ENCODE data around the gene MPEG1. TPM values are rescaled to one million over a fixed set of nuclear protein-coding genes. Genes with fewer than 3 reads are reported as not detected.

The MPEG1 gene, protein sequence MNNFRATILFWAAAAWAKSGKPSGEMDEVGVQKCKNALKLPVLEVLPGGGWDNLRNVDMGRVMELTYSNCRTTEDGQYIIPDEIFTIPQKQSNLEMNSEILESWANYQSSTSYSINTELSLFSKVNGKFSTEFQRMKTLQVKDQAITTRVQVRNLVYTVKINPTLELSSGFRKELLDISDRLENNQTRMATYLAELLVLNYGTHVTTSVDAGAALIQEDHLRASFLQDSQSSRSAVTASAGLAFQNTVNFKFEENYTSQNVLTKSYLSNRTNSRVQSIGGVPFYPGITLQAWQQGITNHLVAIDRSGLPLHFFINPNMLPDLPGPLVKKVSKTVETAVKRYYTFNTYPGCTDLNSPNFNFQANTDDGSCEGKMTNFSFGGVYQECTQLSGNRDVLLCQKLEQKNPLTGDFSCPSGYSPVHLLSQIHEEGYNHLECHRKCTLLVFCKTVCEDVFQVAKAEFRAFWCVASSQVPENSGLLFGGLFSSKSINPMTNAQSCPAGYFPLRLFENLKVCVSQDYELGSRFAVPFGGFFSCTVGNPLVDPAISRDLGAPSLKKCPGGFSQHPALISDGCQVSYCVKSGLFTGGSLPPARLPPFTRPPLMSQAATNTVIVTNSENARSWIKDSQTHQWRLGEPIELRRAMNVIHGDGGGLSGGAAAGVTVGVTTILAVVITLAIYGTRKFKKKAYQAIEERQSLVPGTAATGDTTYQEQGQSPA
- polyA plus RNA-seq = 10 to 100 TPM in 1 of 4 donors, 1 to 10 TPM in 3; 1.8 to 40.1 (median 7.6) TPM
- long read RNA-seq, donor 1, full-length matches to known transcripts = 133 of 133 reads
- long read RNA-seq, donor 1, partial matches to known transcripts = 0 of 133 reads
- long read RNA-seq, donor 1, other reads (novel, unspliced or antisense) = 0 of 133 reads
- long read RNA-seq, donor 2, full-length matches to known transcripts = 41 of 41 reads
- long read RNA-seq, donor 2, partial matches to known transcripts = 0 of 41 reads
- long read RNA-seq, donor 2, other reads (novel, unspliced or antisense) = 0 of 41 reads
- long read RNA-seq, donor 3, full-length matches to known transcripts = 80 of 80 reads
- long read RNA-seq, donor 3, partial matches to known transcripts = 0 of 80 reads
- long read RNA-seq, donor 3, other reads (novel, unspliced or antisense) = 0 of 80 reads
- long read RNA-seq, donor 4, full-length matches to known transcripts = 2 of 2 reads
- long read RNA-seq, donor 4, partial matches to known transcripts = 0 of 2 reads
- long read RNA-seq, donor 4, other reads (novel, unspliced or antisense) = 0 of 2 reads
- long read RNA-seq, donor 5, full-length matches to known transcripts = 32 of 32 reads
- long read RNA-seq, donor 5, partial matches to known transcripts = 0 of 32 reads
- long read RNA-seq, donor 5, other reads (novel, unspliced or antisense) = 0 of 32 reads
- long read RNA-seq, donor 6, full-length matches to known transcripts = 64 of 64 reads
- long read RNA-seq, donor 6, partial matches to known transcripts = 0 of 64 reads
- long read RNA-seq, donor 6, other reads (novel, unspliced or antisense) = 0 of 64 reads
- long read RNA-seq, donor 7 = 0 reads
- long read RNA-seq, donor 8, full-length matches to known transcripts = 8 of 8 reads
- long read RNA-seq, donor 8, partial matches to known transcripts = 0 of 8 reads
- long read RNA-seq, donor 8, other reads (novel, unspliced or antisense) = 0 of 8 reads
- long read RNA-seq, donor 9, full-length matches to known transcripts = 18 of 18 reads
- long read RNA-seq, donor 9, partial matches to known transcripts = 0 of 18 reads
- long read RNA-seq, donor 9, other reads (novel, unspliced or antisense) = 0 of 18 reads
- long read RNA-seq, donor 10, full-length matches to known transcripts = 54 of 54 reads
- long read RNA-seq, donor 10, partial matches to known transcripts = 0 of 54 reads
- long read RNA-seq, donor 10, other reads (novel, unspliced or antisense) = 0 of 54 reads

DNA sequence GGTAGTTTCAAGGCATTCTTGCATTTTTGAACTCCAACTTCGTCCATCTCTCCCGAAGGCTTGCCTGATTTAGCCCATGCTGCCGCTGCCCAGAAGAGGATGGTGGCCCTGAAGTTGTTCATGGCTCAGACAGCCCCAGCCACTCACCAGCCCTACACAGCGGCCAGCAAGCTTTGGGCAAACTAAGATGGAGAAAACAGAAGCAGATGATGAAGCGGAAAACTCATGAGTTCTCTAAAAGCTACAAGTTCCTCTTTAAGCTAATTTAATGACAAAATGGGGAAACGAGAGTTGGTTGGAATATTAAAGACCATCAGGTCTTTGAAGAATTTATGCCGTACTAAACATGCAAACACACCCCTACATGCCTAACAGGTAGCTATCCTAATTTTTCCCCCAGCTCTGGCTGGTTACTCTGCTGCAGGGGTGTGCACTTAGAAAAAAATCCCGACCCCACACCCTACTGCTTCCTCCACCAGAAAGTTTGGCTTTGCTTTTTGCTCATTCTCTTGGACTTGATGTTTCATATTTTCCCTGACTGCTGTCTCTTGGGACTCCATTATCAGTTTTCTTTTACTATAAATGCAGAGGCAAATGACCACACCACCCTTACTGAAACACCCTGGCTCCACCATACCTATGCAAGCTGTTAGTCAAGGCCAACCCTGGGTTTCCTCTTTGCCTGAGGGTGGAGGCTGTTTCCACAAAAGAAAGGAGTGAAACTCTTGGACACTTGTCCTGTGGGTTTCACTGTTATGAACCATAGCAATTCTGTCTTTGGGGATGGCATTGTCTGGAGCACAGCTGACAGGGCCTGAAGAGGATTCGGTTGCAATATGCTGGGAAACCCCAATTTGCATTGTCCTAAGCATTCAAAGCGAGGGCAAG, at the start of gene MPEG1:
MPEG1 (minus strand) TSS at position 184 of the 888 bp plus-strand sequence; CDS start at position 122, 62 bp downstream.
- H3K27me3 ChIP-seq (ENCODE audit: control insufficient read depth in 3 of 3, insufficient read depth in 3 of 3, low read length in 3 of 3) = no peaks in the 10 kb centered on the region
- H3K9me3 ChIP-seq (ENCODE audit: control insufficient read depth in 2 of 2, insufficient read depth in 1 of 2, low read depth in 1 of 2, low read length in 1 of 2) = no peaks in the 10 kb centered on the region
- H3K4me1 ChIP-seq (ENCODE audit: control insufficient read depth in 3 of 3, insufficient read depth in 2 of 3, low read depth in 1 of 3, low read length in 2 of 3) = peaks cover 0 to 2% (median 0%) of the 10 kb centered on the region in 3 donors
- FAIRE-seq = no peak
- H3K4me3 ChIP-seq (ENCODE audit: low read depth in 1 of 3, low read length in 3 of 3) = no peak within 1 kb of the TSS
- no peak for DNase-seq
- H3K36me3 ChIP-seq (ENCODE audit: control insufficient read depth in 3 of 3, insufficient read depth in 2 of 3, low read depth in 1 of 3, low read length in 3 of 3) = peaks cover 0 to 12% (median 3%) of the 10 kb centered on the region in 3 donors
- H3K27ac ChIP-seq (ENCODE audit: low read depth in 1 of 3, low read length in 2 of 3) = peak within 1 kb of the TSS in 1 of 3 donors; percentile 0
- WGBS, 3 donors = 79 to 90% (median 86%) methylated on average over 10 of the region's 10 CpGs

- H3K27me3 ChIP-seq (ENCODE audit: control insufficient read depth in 3 of 3, insufficient read depth in 3 of 3, low read length in 3 of 3) = no peaks in the 10 kb centered on the region
- H3K4me1 ChIP-seq (ENCODE audit: control insufficient read depth in 3 of 3, insufficient read depth in 2 of 3, low read depth in 1 of 3, low read length in 2 of 3) = no peaks in the 10 kb centered on the region
Observed at GRCh38 chr11:59262177-59262818, 49.6 kb upstream of the MPEG1 start.

GRCh38 chr11:59261150-59261549, 48.4 kb upstream of the MPEG1 start:
- no peaks in the 10 kb centered on the region for H3K4me1 ChIP-seq (ENCODE audit: control insufficient read depth in 3 of 3, insufficient read depth in 2 of 3, low read depth in 1 of 3, low read length in 2 of 3)
- WGBS, 3 donors = 85 to 92% (median 89%) methylated on average over 2 of the region's 2 CpGs

More at GRCh38 chr11:59262177-59262818, 49.6 kb upstream of the MPEG1 start:
- Histone ChIP-seq H3K36me3 (ENCODE audit: control insufficient read depth in 3 of 3, insufficient read depth in 2 of 3, low read depth in 1 of 3, low read length in 3 of 3) (no peaks in the 10 kb centered on the region), H3K4me3 (ENCODE audit: low read depth in 1 of 3, low read length in 3 of 3) (no peak overlapping the region), H3K27ac (ENCODE audit: low read depth in 1 of 3, low read length in 2 of 3) (no peak overlapping the region), H3K9me3 (ENCODE audit: control insufficient read depth in 2 of 2, insufficient read depth in 1 of 2, low read depth in 1 of 2, low read length in 1 of 2) (no peaks in the 10 kb centered on the region)
- DNase-seq = no peak
- WGBS, 3 donors = 78 to 86% (median 80%) methylated on average over 7 of the region's 7 CpGs
- FAIRE-seq = no peak

DNA sequence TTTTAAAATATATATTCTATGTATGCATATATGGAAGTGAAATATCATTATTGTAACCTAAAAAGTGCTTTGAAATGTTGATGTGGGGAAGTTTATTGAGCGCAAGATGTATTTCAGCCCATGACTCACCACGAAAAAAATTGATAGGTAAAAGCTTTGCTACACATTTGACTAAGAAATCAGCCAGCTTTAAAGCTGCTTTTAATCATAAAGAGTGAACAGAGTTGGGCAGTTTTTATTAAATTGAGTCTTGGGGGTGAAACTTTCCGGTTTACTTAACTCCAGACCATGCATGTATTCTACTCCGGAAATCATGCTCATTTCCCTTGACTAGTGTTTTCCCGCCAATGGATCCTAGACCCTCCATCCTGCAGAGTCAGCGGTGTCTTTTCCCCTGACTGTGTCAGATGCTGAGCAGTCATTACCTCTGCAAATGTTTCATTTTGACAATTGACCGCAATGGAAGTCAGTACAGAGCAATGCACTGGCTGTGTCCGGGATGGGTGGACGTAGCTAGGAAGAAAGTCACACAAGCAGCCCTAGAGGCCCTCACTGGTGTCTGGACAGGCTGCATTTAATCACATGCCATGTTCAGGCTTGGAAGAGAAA, 47.2 kb upstream of the MPEG1 start:
- WGBS, 3 donors = 83 to 89% (median 85%) methylated on average over 9 of the region's 9 CpGs

More at GRCh38 chr11:59261150-59261549, 48.4 kb upstream of the MPEG1 start:
- H3K9me3 ChIP-seq (ENCODE audit: control insufficient read depth in 2 of 2, insufficient read depth in 1 of 2, low read depth in 1 of 2, low read length in 1 of 2) = no peaks in the 10 kb centered on the region
- FAIRE-seq = no peak
- no peaks in the 10 kb centered on the region for H3K36me3 ChIP-seq (ENCODE audit: control insufficient read depth in 3 of 3, insufficient read depth in 2 of 3, low read depth in 1 of 3, low read length in 3 of 3)
- no peak overlapping the region for H3K27ac ChIP-seq (ENCODE audit: low read depth in 1 of 3, low read length in 2 of 3)
- no peak overlapping the region for H3K4me3 ChIP-seq (ENCODE audit: low read depth in 1 of 3, low read length in 3 of 3)
- no peaks in the 10 kb centered on the region for H3K27me3 ChIP-seq (ENCODE audit: control insufficient read depth in 3 of 3, insufficient read depth in 3 of 3, low read length in 3 of 3)
- no peak for DNase-seq

DNA sequence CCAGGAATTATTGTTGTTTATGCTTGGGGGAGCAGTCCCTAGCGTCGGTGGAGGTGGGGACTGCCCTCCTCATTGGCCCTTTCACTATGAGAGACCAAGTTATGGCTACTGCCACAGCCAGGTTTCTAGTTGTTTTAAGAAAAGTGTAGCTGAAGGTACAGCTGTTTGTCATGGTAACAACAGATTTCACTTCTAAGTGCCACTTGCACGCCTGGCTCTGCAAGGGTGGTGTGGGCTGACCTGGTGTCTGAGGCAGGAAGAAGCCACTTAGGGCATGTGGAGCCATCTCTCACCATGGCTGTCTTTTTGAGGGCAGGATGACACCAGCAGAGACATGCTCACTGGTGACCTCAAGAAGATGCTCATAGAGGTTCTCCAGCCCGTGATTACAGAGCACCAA, 46.3 kb upstream of the MPEG1 start:
- H3K4me1 ChIP-seq (ENCODE audit: control insufficient read depth in 3 of 3, insufficient read depth in 2 of 3, low read depth in 1 of 3, low read length in 2 of 3) = no peaks in the 10 kb centered on the region
- H3K4me3 ChIP-seq (ENCODE audit: low read depth in 1 of 3, low read length in 3 of 3) = no peak overlapping the region
- no peaks in the 10 kb centered on the region for H3K27me3 ChIP-seq (ENCODE audit: control insufficient read depth in 3 of 3, insufficient read depth in 3 of 3, low read length in 3 of 3)
- no peak for FAIRE-seq
- H3K27ac ChIP-seq (ENCODE audit: low read depth in 1 of 3, low read length in 2 of 3) = no peak overlapping the region
- DNase-seq = no peak
- WGBS, 3 donors = 59 to 66% (median 63%) methylated on average over 4 of the region's 4 CpGs
- H3K36me3 ChIP-seq (ENCODE audit: control insufficient read depth in 3 of 3, insufficient read depth in 2 of 3, low read depth in 1 of 3, low read length in 3 of 3) = no peaks in the 10 kb centered on the region
- no peaks in the 10 kb centered on the region for H3K9me3 ChIP-seq (ENCODE audit: control insufficient read depth in 2 of 2, insufficient read depth in 1 of 2, low read depth in 1 of 2, low read length in 1 of 2)

More for the DNA sequence above, 47.2 kb upstream of the MPEG1 start:
- Histone ChIP-seq H3K4me3 (ENCODE audit: low read depth in 1 of 3, low read length in 3 of 3) (no peak overlapping the region), H3K4me1 (ENCODE audit: control insufficient read depth in 3 of 3, insufficient read depth in 2 of 3, low read depth in 1 of 3, low read length in 2 of 3) (no peaks in the 10 kb centered on the region), H3K9me3 (ENCODE audit: control insufficient read depth in 2 of 2, insufficient read depth in 1 of 2, low read depth in 1 of 2, low read length in 1 of 2) (no peaks in the 10 kb centered on the region), H3K27ac (ENCODE audit: low read depth in 1 of 3, low read length in 2 of 3) (no peak overlapping the region), H3K27me3 (ENCODE audit: control insufficient read depth in 3 of 3, insufficient read depth in 3 of 3, low read length in 3 of 3) (no peaks in the 10 kb centered on the region), H3K36me3 (ENCODE audit: control insufficient read depth in 3 of 3, insufficient read depth in 2 of 3, low read depth in 1 of 3, low read length in 3 of 3) (no peaks in the 10 kb centered on the region)
- no peak for DNase-seq
- no peak for FAIRE-seq

GRCh38 chr11:59255281-59255680, 42.6 kb upstream of the MPEG1 start:
- WGBS, 3 donors = 68 to 78% (median 68%) methylated on average over 8 of the region's 8 CpGs
- H3K36me3 ChIP-seq (ENCODE audit: control insufficient read depth in 3 of 3, insufficient read depth in 2 of 3, low read depth in 1 of 3, low read length in 3 of 3) = no peaks in the 10 kb centered on the region
- no peaks in the 10 kb centered on the region for H3K9me3 ChIP-seq (ENCODE audit: control insufficient read depth in 2 of 2, insufficient read depth in 1 of 2, low read depth in 1 of 2, low read length in 1 of 2)
- H3K4me1 ChIP-seq (ENCODE audit: control insufficient read depth in 3 of 3, insufficient read depth in 2 of 3, low read depth in 1 of 3, low read length in 2 of 3) = no peaks in the 10 kb centered on the region
- no peaks in the 10 kb centered on the region for H3K27me3 ChIP-seq (ENCODE audit: control insufficient read depth in 3 of 3, insufficient read depth in 3 of 3, low read length in 3 of 3)
- H3K4me3 ChIP-seq (ENCODE audit: low read depth in 1 of 3, low read length in 3 of 3) = no peak overlapping the region
- H3K27ac ChIP-seq (ENCODE audit: low read depth in 1 of 3, low read length in 2 of 3) = no peak overlapping the region
- no peak for DNase-seq
- FAIRE-seq = no peak
